GM21528 (cell line): ENCODE results near the gene CAMK2A.

Experiments used
- ATAC-seq: cut with Tn5 transposase; IDR thresholded peaks from one replicate; pipeline ENCODE4 v1.9.1; 2021; ENCODE audit warnings: mild to moderate bottlenecking, moderate library complexity; ENCODE audit not compliant: unreplicated experiment, low FRiP score

The CAMK2A gene

GRCh38 chr5:150196514-150196913 lies 93.1 kb downstream of the CAMK2A start:
- no peak for ATAC-seq

GRCh38 chr5:150195736-150196485 lies 93.7 kb downstream of the CAMK2A start:
- ATAC-seq = no peak

DNA sequence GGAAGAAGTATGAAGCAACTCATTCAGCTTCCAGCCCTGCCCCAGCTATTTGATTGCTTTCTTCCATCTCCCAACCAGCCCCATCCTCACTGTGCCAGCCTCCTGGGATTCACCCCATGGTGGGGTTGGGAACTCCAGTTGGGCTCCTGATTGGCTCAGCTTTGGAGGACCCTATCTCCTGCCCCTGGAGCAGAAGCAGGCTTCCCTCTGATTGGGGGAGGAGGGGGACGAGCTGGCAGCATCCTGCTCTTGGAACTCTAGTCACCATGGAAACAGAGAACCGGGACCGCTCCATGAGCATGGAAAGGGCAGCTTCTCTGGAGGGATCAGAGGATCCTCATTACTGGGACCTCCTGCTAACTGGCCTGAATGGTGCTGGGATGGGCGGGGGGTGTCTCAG lies 97.1 kb downstream of the CAMK2A start:
- no peak for ATAC-seq

GRCh38 chr5:150190987-150191386 lies 98.6 kb downstream of the CAMK2A start:
- no peak for ATAC-seq

GRCh38 chr5:150190503-150190979 lies 99.0 kb downstream of the CAMK2A start:
- no peak for ATAC-seq

- ATAC-seq = no peak
Measured at GRCh38 chr5:150189728-150190502, 99.7 kb downstream of the CAMK2A start, which contains the start of gene SLC6A7. Gene SLC6A7, plus strand, starts transcription at chr5:150190062. Its CDS starts 266 bp downstream, at chr5:150190328.

GRCh38 chr5:150189326-150189725 lies 100.2 kb downstream of the CAMK2A start:
- ATAC-seq = no peak

DNA sequence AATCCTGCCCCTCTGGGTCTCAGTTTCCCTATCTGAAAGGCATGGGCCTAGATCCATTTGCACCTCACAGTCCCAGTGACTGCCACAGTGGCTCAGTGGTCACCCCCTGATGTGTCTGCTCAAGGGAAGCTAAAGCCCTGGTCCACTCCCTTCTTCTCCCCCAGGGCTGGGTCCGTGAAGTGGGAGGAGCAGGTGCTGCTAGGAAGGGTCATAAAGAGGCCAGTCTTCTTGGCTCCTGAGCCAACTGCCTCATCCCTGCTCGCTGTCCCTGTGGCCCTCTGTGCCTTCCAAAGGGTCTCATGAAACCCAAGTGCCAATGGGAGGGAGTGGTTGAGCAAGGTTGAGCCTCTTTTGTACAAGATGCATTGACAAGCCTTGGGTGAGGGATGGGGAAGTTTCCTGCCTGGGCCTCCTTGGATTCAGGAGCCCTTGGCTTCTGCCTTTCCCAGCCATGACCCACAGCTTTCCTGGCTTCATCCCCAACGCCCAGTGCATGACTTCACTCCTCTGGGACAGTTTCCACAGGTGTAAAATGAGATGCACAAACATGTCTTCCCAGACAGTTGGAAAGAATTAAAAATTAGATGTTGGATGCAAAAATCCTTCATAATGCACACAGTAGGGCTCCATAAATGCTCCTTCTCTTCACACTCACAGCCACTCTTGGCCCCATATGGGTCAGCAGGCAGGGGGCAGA lies 101.3 kb downstream of the CAMK2A start:
- no peak for ATAC-seq

DNA sequence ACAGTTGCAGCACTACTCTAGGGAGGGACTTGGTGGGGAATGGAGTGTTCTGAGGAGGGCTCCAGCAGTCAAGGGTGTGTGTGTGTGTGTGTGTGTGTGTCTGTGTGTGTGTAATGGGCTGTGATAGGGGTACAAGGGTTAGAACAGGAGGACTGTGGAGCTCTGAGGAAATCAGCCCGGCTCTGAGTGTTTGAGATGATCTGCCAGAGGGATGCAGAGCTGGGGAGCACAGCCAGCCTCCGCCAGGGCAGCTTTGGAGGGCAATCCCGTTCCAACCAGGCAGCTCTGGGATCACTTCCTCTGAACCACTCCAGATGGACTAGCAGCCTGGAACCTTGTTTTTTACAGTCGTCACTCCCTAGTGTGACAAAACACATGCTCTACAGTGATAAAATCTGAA lies 102.7 kb downstream of the CAMK2A start:
- no peak for ATAC-seq

GRCh38 chr5:150186137-150186536 lies 103.4 kb downstream of the CAMK2A start:
- no peak for ATAC-seq

DNA sequence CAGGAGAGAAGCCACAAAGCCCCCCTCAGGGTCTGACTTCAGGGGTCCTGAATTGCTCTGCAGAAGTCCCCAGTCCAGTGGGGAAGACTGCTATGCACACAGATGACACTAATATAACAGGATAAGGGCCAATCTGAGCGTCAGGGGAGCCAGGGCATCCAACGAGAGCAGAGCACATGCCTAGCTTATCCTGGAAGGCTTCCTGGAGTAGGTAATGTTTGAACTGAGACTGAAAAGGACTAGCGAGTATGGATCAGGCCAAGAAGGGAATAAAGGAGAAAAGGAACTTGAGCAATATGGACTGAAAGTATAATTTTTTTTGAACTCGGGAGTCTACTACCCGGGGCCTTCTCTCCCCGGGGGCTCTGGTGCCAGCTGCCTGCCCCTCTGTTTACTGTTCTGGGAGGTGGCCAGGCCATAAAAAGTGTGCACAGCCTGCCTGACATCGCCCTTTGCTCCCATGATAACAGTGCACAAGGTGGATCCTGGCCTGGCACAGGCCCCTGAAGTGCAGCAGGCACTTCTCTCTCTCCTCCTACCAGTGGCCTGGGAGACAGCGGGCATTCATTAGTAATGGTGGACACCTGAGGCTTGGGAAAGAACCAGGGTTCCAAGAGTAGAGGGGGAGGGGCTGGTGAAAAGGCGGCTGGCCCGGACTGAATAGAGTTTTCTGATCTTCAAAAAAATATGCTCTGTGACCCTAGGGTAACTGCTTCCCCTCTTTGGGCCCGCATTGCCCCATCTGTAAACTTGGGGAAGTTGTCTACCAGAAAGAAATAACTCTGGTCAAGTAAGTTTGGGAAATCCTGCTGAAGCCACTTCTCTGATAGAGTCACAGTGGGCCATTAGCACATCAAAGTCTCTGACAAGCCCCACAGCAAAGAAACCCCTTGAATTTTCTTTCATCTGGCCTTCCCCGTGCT lies 104.3 kb downstream of the CAMK2A start:
- no peak for ATAC-seq

DNA sequence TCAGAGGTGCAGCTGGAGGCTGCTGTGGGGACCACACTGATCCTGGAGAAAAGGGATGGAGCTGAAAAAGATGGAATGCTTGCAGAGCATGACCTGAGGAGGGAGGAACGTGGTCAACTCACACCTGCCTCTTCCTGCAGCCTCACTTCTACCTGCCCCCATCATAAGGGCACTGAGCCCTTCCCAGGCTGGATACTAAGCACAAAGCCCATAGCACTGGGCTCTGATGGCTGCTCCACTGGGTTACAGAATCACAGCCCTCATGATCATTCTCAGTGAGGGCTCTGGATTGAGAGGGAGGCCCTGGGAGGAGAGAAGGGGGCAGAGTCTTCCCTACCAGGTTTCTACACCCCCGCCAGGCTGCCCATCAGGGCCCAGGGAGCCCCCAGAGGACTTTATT lies 105.6 kb downstream of the CAMK2A start:
- ATAC-seq = no peak

DNA sequence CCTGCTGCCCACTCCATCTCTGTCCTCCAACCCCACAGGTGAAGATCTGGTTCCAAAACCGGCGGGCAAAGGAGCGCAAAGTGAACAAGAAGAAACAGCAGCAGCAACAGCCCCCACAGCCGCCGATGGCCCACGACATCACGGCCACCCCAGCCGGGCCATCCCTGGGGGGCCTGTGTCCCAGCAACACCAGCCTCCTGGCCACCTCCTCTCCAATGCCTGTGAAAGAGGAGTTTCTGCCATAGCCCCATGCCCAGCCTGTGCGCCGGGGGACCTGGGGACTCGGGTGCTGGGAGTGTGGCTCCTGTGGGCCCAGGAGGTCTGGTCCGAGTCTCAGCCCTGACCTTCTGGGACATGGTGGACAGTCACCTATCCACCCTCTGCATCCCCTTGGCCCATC lies 106.1 kb downstream of the CAMK2A start:
- no peak for ATAC-seq

- ATAC-seq = no peak
Measured at GRCh38 chr5:150182774-150183173, 106.8 kb downstream of the CAMK2A start.

- no peak for ATAC-seq
Measured at GRCh38 chr5:150181766-150182545, 107.6 kb downstream of the CAMK2A start.

DNA sequence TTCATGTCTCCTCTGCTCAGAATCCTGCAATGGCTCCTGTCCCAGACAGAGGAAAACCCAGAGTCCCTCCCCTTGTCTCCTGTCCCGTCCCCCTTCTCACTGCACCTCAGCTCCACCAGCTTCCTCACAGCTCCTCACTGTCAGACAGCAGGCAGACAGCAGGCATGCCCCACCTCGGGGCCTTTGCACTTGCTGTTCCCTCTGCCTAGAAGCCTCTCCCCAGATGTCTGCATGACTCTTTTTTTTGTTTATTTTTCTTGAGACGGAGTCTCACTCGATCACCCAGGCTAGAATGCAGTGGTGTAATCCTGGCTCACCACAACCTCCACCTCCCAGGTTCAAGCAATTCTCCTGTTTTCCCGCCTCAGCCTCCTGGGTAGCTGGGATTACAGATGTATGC lies 108.5 kb downstream of the CAMK2A start:
- no peak for ATAC-seq

DNA sequence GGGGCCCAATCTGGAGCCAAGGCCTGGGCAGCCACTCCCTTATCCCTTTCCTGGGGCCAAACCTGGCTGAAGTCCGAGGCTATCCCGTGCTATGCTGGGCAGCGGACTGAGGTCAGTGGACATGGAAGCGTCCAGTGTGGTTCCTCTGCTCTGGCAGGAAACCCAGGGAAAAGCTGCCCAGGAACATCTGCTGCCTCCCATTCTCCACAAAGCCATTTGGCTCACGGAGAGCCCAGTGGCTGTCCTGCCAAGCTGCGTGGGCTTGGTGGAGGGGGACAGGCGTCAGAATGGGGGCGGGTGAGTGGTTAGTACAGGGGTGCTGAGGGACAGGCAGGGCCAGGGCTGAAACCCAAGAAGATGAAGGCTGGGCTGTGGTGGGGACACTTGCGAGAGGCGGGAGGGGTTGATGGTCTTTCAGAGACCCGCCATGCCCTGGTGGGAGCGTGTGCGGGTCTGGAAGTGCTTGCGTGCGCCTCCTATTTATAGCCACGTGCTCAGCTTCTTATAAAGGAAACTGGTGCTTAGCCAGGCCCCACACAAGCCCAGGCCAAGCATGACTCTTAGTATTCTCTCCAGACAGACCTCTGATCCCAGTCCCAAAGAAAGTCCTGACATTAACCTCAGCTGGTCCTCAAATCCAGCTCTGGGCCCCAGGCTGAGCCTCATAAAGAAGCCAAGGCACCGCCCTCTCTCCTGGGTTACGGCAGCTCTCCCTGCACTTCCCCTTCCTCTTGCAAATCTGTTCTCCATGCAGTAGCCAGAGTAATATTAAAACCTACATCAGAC lies 109.1 kb downstream of the CAMK2A start:
- ATAC-seq = no peak

GRCh38 chr5:150179019-150179620 lies 110.5 kb downstream of the CAMK2A start:
- ATAC-seq = no peak
